Left renal cortex interstitium (tissue), 4 donors: ENCODE measurements around the gene SMC3. TPM values are rescaled to one million over a fixed set of nuclear protein-coding genes. Genes with fewer than 3 reads are reported as not detected.
"Not testable (repeated sequence)": the region's sequence is repeated elsewhere in the genome, so short reads cannot be mapped to it uniquely, and the experiment has no call there.

Source experiments
- DNase-seq, 4 donors: peaks; one replicate each; pipeline ENCODE4 v3.0.0-alpha.2; 2013; ENCODE audit warnings: low read depth in 4 of 4, low spot score in 2 of 4, missing footprints in 1 of 4
- polyA plus RNA-seq, 4 donors: library from polyadenylated mRNA; unstranded; fragments of 120-200 nt; gene quantifications; one replicate each; pipeline ENCODE4 v1.2.1, GENCODE V29; 2013; ENCODE audit not compliant: insufficient read length in 4 of 4

SMC3 gene
- polyA plus RNA-seq = 100 to 1,000 TPM in 1 of 4 donors, 10 to 100 TPM in 3; 79.6 to 105 (median 87.0) TPM

DNA sequence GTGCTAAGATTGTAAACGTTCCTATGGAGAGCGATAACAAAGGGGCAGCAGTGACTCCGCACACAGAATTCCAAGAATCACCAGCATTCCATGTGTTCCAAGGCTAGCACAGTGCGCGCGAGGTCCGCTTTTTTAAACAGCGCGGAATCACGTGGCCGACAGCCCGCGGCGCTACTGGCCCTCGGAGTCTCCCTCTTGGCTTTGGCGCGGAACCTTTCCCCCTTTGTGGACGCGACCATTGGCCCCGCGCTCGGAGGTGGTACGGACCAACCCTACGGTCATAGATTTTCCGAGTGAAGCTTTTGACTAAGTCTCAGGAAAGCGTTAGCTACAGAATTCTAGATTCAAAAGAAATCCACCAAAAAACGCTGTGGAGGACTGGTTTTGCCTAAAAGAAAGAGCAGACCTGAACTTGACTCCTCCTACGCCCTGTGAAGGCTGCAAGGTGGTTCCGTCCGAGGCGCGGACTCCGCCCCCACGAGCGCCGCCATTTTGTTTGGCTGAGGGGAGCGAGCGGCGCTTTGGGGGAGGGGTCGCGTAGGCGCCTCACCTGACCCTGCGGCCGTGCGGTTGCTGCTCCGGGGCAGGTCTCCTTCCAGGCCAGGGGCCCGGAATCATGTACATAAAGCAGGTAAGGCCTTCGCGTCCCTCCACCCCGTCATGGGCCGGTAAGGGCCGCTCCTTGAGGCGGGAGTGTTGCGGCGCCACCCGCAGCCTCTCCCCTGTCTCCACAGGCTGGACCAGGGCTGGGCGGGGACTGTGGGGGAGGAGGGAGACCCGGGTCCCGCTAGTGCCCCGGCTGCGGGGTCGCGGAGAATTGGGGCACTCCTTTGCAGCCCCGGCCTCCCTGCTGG is at the start of gene SMC3:
Gene SMC3 (plus strand): TSS at position 495 of the 854 bp plus-strand sequence. CDS start 122 bp downstream, at position 617.
- DNase-seq = peak; percentile 91 to 99 (median 97)

DNA sequence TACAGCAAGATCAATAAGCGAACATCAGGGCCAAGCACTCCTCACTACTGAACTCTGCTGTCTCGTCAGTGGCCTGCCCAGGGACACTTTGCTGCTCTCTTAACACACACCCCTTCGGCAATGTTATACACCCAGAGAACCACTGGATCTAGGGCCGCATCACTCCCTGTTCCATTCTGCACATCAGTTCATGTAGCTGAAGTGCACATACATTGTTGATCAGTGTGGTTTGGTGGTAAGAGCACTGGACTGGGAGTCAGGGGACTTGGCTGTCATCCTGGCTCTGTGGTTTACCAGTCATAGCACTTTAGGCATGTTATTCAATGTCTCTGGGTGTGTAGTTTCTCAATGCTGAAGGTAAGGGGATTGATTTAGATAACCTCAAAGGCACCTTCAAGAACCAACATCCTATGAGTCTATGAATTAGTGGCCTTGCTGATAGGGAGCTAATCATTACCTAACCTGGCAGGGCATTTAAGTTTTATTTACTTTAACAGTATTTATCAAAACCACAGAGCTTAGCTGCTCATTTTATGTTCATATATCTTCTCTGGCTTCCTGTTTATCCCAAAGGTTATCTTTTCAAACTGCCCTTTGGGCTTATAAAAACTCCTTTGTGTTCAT is 45.0 kb upstream of the SMC3 start:
- no peak for DNase-seq

DNA sequence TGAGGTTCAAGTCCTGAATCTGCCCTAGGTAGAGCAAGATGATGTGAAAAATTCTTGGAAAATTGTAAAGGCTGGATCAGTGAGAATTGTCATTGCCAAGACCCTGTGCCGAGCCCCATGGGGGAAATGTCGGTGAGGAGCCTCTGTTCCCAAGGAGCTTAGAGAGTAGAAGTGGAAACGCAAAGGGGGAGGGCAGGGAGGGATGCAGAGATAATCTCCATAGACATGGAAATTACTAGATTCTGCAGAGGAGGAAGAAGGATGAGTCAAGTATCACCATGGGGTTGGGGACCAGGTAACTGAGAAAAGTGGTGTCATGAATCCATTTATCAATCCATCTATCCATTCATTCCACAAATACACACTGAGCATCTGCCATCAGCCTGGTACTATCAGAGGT is 43.8 kb upstream of the SMC3 start:
- no peak for DNase-seq

DNA sequence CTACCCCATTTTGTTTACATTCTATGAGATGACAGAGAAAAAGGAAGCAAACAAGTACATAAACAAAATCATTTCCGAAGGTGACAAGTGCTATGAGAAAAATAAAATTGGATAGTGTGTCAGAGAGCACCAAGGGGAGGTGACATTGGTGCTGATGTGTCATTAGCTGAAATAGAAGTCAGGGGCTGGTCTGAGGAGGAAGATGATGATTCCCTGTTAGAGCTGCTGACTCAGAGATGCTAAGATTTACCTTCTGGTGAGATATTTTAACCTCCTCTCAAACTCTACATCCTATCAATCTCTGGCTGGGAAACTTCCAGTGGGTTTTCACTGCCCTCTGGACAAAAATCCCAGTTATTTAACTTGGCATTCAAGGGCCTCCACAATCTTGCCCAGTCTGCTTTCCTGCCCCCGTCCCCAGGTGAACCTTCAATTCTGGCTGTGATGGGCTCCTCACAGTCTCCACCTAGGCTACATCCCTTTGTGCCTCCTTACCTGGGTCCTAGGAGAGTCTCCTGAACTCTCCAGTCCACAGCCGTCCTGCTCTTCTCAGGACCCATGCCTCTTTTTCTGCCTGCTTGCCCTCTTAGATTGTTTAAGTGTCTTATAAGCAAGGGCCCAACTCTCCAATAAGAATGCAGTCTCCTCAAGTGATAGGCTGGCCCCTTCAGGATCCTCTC is 43.2 kb upstream of the SMC3 start:
- no peak for DNase-seq

- DNase-seq = no peak
Measured at GRCh38 chr10:110524859-110525232, 42.6 kb upstream of the SMC3 start.

DNA sequence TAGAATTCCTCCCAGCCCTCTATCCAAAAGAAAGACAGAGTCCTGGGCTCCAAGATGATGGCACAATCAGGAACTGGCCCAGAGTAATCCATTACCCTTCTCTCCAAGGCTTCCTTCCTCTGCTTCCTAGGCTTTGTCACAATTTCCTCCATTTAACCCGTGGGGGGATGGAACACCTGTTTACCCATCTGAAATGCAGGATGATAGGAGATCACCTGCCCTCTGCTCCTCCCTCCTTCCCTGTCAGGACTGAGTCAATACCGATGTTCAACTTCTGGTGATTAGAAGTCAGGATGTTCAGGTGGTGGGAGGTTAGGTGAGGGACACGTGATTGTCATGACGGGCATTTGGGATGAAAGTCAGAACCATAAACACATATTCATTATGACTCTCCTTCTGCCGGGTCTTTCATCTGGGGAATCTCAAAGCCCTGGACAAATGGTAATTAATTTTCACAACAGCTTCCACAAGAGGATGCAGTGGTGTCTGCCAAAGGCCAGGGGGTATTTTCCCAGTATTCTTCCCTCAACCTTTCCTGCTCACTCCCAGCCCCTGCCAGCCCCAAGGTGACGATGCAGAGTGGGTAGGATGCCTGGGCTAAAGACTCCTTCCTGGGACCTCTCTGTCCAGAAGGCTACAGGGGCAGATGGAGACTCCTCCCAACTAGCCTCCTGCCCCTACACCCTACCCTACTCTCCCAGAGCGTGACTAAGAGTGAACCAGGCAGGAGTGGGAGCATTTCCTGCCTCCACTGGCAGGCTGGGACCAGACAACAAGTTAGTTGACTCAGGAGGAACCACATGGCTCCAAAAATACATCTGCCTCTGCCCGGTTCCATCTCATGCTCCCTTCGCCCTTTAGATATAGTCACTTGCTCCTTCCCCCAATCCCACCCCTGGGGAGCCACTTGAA is 41.9 kb upstream of the SMC3 start:
- no peak for DNase-seq

DNA sequence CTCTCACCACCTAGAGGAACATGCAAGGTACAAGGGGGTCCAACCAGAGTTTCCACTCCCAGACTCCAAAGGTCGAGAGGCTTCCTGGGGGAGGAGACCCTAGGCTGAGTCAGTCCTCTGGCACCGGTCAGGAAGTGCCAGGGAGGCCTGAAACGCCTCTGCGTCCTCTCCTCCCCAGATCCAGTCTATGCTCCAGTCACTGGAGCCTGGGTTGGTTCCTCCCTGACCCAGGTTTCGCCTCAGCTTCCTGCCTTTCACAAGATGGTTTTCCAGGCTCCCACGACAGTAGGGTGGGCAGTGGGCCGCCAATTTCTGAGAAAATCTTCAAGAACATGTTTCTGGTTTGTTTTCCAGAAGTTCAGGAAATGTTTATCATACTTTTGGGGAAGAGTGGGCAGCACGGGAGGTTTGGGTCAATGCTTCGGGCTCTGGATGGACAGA is 39.7 kb upstream of the SMC3 start:
- DNase-seq = no peak

- DNase-seq = no peak
Measured at GRCh38 chr10:110528224-110528996, 39.1 kb upstream of the SMC3 start.

DNA sequence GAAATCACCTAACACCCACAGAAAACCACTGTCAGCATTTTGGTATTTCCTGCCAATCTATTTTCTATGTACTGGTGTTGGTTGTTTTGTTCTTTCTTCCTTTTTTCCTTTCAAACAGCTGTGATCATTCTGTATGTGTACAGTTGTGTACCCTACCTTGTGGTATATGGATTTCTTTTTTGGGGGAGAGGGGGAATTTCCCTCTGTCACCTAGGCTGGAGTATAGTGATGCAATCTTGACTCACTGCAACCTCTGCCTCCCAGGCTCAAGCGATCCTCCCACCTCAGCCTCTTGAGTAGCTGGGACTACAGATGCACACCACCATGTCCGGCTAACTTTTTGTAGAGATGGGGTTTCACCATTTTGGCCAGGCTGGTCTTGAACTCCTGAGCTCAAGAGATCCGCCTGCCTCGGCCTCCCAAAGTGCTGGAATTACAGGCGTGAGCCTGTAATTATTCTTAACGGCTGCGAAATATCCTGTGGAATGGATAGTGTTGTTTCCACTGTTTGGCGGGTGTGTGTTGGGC is 38.4 kb upstream of the SMC3 start:
- DNase-seq = not testable (repeated sequence)

- no peak for DNase-seq
Measured at GRCh38 chr10:110529596-110530011, 37.9 kb upstream of the SMC3 start.

DNA sequence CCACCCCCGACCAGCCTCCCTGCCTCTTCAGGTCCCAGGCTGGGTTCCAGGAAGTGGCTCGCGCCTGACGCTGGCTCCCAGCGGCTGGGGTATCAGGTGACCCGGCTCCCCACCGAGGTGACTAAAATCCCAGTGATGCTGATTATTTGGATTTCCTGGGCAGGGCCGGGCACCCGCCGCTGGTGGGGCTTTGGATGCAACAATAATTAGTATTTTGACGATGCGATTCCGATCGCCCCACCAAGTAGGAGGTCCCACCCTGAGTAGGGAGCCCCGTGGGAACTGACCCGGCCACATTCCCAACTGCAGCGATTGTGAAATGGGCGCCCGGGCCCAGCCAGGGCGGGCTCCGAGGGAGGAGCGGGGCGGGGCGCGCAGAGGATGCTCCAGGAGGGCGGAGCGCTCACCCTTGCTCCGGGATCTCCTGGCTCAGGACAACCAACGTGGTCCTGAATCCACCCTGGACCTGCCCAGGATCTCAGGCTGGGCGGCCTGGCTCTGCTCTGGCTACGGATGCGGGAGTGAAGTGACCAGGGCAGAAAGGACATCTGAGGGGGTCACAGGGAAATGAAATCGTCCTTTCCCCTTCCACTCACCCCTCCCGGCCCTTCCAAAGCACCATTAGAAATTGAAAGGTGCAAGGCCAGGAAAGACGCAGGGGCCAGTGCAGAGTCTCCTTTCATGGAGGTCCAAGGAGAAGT is 37.2 kb upstream of the SMC3 start:
- no peak for DNase-seq

DNA sequence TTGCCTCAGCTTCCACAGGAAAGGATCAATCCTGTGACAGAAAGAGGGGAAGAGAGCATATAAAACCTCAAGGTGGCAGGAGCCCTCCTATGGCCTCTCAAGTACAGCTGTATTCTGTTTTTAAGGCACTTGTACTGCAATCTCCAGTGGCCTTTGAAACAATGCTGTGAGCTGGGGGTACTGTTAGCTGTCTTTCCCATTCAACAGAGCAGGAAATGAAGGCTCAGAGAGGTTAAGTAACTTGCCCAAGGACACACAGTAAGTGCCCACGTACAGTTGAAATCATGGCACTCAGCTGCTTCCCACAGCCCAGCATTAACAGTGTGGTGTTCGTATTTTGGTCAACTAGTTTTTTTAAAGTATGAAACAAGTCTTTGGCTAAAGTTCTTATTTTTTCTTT is 35.8 kb upstream of the SMC3 start:
- no peak for DNase-seq

DNA sequence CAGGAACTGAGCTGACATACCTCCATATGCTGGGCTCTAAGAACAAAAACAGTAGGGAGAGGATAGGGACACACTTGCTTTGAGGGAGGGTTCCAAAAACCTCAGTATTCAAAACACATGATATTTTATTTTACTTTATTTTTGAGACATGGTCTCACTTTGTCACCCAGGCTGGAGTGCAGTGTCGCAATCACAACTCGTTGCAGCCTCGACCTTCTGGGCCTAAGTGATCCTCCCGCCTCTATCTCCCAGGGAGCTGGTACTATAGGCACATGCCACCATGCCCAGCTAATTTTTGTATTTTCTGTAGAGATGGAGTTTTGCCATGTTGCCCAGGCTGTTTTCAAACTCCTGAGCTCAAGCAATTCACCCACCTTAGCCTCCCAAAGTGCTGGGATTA is 34.9 kb upstream of the SMC3 start:
- DNase-seq = not testable (repeated sequence)

DNA sequence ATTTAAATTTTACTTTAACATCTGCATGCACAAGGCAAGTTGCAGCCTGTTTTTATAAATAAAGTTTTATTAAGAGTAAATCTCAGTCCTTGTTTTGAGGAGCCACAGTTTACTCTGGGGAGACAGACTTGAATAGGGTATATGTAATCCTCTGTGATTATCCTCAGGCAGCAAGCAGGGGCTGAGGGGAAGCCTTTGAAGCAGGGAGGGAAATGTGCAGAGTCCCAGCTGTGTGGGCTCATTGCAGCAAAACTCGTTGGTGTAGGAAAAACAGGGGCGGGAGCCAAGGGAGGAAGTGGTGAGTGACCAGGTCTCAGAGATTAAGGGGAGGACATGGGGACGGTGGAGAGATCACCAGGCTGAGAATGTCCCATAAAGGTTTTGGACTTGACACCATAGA is 34.3 kb upstream of the SMC3 start:
- no peak for DNase-seq

DNA sequence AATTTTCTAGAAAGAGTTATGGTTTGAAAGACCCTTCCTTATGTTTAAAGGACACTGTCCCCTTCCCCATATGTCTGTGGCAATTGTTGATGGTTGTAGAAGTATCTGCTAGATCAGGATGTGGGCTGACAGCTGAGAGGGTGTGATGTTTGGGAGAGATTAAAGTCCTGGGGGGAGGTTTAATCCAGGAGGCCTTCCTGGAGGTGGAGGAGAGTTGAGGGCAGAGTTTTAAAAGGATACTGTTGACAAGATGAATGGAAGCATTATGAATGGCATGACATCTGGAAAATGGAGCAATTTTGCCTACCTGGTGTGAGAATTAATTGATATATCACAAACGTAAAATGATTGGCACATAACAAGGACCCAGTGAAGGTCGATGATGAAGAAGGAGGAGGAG is 32.9 kb upstream of the SMC3 start:
- DNase-seq = no peak

DNA sequence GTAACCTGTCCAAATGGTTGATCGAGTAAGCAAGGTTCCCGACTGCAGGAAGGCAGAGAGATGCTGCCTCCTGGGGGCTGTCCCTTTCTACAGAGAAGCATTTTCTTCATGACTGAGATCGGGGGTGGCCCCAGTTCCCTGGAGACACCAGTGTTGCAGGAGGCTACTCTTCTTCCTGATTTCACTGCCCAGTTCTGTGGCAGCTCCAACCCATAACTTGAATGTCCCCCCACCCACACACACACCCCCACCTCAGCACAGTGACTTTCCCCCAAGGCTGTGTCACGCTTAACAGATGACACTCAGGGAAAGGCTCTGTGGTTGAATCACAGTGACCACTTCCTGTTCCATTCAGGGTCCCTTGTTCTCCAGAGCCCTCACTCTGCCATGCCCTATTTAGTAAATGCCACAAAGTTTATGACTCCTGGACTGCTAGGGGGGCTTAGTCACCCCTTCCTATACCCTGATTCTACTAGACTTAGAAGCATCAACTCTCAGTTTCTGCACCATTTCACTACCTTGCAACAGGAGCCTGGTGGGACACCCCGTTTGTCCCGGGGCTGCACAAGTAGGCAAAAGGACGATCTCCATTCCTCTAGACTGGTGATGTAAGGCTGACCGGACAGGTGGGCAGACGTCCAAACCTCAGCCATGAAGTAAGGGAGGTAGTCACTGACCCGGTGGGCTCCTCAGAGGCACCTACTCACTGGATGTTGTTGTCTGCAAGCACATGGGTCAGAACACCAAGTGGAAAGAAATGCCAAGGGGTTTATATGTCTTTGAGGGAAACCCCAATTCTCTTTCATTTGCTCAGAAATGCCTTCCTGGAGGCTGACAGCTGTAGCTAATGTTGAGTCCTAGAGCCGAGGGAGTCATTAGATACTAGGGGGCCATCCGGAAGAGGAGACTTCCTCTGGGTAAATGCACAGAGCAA is 31.3 kb upstream of the SMC3 start:
- no peak for DNase-seq

DNA sequence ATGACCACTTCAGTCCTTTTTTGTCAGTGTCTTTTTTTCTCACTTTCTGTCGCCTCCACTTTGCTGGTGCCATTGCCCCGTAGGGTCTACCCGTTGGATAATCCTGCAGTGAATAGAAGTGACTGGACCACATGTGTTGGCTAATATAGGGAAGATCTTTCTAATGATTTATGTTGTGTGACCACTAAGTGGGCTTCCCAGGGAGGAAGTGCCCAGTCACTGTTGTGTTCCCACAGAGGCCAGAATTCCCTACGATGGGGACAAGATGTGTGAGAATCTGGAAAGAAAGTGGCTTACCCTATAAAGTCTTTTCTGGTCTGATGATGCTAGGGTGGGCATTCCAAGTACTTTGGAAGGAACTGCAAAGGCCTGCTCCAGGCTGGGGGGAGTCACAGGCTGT is 28.4 kb upstream of the SMC3 start:
- DNase-seq = no peak

DNA sequence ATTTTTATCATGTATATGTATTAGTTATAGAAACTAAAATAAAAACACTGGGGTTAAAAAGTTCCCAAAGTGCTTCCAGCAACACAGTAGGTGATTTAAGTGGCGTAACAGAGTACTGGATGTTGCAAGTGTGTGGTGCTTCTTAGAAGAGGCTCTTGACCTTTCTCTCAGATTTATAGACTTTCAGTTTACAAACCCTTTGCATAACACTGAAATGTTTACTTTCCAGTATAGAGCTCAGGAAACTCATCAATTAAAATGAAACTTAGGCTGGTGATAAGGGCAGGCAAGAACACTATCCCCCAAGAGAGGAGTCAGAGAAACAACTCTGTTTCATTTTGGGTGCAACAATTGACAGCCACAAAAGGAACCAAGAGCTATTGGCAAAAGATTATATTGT is 27.5 kb upstream of the SMC3 start:
- no peak for DNase-seq
